Gastrocnemius medialis (tissue), 4 donors: ENCODE data around the gene HOXA6. TPM values are rescaled to one million over a fixed set of nuclear protein-coding genes. Genes with fewer than 3 reads are reported as not detected.

ENCODE experiments used
- ATAC-seq, 2 donors: fragments of 150-250 bp; one replicate each; pipeline ENCODE4 v1.9.1; 2016
- DNase-seq, 2 donors: peaks; one replicate each; pipeline ENCODE4 v3.0.0-alpha.2; 2019
- H3K27ac ChIP-seq, 4 donors: fragments of 200-600 bp; sonication (generic); 1 replicate in 1 of 4; 2 replicates in 3 of 4; pipeline ENCODE4 v1.5.1; 2016 to 2018; ENCODE audit warnings: mild to moderate bottlenecking in 2 of 4, moderate library complexity in 1 of 4
- H3K27me3 ChIP-seq, 3 donors: fragments of 200-600 bp; sonication (generic) in 2 of 3; 1 replicate in 1 of 3; 2 replicates in 2 of 3; pipeline versions ENCODE4 v1.5.1 to v1.6.0; 2016 to 2019; ENCODE audit warnings: mild to moderate bottlenecking in 1 of 3, moderate library complexity in 1 of 3
- H3K36me3 ChIP-seq, 2 donors: fragments of 200-600 bp; sonication (generic) in 1 of 2; one replicate each; pipeline ENCODE4 v1.5.1; 2017 to 2018
- H3K4me1 ChIP-seq, 2 donors: fragments of 200-600 bp; sonication (generic) in 1 of 2; one replicate each; pipeline ENCODE4 v1.5.1; 2016 to 2017; ENCODE audit warnings: mild to moderate bottlenecking in 2 of 2
- H3K4me3 ChIP-seq, 4 donors: fragments of 200-600 bp; sonication (generic) in 3 of 4; 1 replicate in 1 of 4; 2 replicates in 3 of 4; pipeline ENCODE4 v1.5.1; 2016 to 2019; ENCODE audit warnings: mild to moderate bottlenecking in 2 of 4
- H3K9me3 ChIP-seq, 3 donors: fragments of 200-600 bp; sonication (generic) in 2 of 3; 1 replicate in 1 of 3; 2 replicates in 2 of 3; pipeline ENCODE4 v1.5.1; 2016 to 2019
- POLR2A ChIP-seq, 2 donors: fragments of 450-650 bp; IDR thresholded peaks; one replicate each; pipeline ENCODE4 v1.6.1; 2017; ENCODE audit warnings: antibody characterized with exemption in 2 of 2, mild to moderate bottlenecking in 2 of 2, moderate library complexity in 2 of 2
- in situ Hi-C, 4 donors: fragments of 200-750 bp; cut with MboI; loops; one replicate each; pipeline versions ENCODE4 v1.15.0 to v1.8.0; 2017; ENCODE audit warnings: low sequenced_read_pairs in 4 of 4
- intact Hi-C: fragments of 100-400 bp; cut with DNase I; formaldehyde crosslinking; loops from one replicate; pipeline ENCODE4 v1.15.1; 2023; ENCODE audit warnings: low total_unique reads
- total RNA-seq, 4 donors: library from RNA; depleted of rRNA; stranded (reverse); fragments of >200 nt; gene quantifications; one replicate each; pipeline versions ENCODE4 v1.1.0 to v1.2.3, GENCODE V29; 2016
- TF ChIP-seq, protein P1 (sequence below), 5 experiments: fragments of 450-650 bp in 3 of 5; fragments of 200-600 bp in 2 of 5; sonication (generic) in 2 of 5; IDR thresholded peaks in 4 of 5; conservative IDR thresholded peaks in 1 of 5; 1 replicate in 4 of 5; 2 replicates in 1 of 5; pipeline ENCODE4 v1.5.1; 2016 to 2019; ENCODE audit warnings: antibody characterized with exemption in 5 of 5, mild to moderate bottlenecking in 3 of 5, moderate library complexity in 3 of 5

HOXA6 gene
- total RNA-seq, 4 donors from 2014 or later = 2.6 to 5.6 (median 4.2) TPM

DNA sequence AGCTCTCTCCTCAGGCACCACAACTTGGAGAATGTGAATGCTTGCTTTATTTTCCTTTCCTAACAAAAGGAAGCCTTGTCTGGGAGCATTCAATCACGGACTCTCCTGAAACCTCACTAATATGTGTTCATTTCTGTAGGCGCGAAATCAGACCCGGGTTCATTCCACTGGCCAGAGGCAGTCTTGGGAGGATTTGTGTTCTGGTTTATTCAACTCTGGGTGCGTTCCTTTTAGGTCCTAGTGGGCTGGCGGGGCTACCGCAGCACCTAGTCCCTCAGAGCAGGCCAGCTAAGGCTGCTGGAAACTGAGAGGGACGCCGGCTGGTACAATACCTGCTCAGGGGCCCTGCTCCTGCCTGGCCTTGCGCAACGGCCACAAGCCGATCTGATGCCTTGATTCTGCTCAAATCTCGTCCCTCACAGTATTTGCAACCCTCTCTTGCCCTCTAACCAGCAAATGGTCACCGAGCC, 24.5 kb downstream of the HOXA6 start:
- H3K27me3 ChIP-seq = no peaks in the 10 kb centered on the region

DNA sequence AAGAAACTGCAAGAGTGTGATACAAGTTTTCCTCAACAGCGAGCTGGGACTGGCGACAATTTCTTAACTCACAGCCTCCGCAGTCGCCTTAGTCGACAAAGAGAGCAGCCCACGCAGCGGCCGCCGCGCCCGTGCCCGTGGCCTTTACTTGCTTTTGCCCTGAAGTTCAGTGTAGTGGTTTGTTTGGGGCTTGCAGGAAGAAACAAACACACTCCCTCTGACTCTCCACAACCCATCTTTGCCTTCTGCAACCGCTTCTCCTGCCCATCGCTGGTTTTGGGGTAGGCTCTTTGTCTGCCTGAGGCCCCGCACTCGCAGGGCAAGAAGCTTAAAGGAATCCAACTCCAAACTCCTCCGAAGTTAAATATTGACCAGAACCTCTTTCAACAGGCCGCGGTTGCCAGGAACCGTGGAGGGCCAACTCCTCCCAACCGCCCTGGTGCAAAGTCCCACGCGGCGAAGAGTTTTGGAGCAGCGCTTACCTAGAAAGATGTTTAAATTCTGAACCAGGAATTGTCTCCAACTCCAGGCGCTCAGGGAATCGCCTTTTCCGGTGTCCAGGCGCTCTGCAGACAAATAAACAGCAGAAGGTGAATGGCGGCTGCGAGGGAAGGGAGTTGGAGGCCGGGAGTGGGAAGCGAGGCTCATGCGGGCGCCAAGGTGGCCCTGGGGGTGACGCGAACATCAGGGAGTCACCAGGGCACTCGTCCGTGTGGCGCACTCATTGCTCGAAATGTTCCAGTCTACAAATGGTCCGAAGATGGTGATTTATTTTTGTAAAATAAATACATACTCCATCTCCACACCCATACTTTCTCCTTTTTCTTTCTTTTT, 25.3 kb downstream of the HOXA6 start:
- in situ Hi-C loops (no loop called here), intact Hi-C loops (no loop called here)
- H3K4me1 ChIP-seq = peaks cover 18 to 43% of the 10 kb centered on the region in 2 donors
- ATAC-seq (no peak), DNase-seq (no peak)
- no peaks in the 10 kb centered on the region for H3K9me3 ChIP-seq
- H3K27me3 ChIP-seq = no peaks in the 10 kb centered on the region
- peak overlapping the region in 1 of 4 donors; percentile 2 for H3K4me3 ChIP-seq
- TF ChIP-seq POLR2A (IDR thresholded peaks at IDR 0.05) = no peak
- TF ChIP-seq, protein P1, sequence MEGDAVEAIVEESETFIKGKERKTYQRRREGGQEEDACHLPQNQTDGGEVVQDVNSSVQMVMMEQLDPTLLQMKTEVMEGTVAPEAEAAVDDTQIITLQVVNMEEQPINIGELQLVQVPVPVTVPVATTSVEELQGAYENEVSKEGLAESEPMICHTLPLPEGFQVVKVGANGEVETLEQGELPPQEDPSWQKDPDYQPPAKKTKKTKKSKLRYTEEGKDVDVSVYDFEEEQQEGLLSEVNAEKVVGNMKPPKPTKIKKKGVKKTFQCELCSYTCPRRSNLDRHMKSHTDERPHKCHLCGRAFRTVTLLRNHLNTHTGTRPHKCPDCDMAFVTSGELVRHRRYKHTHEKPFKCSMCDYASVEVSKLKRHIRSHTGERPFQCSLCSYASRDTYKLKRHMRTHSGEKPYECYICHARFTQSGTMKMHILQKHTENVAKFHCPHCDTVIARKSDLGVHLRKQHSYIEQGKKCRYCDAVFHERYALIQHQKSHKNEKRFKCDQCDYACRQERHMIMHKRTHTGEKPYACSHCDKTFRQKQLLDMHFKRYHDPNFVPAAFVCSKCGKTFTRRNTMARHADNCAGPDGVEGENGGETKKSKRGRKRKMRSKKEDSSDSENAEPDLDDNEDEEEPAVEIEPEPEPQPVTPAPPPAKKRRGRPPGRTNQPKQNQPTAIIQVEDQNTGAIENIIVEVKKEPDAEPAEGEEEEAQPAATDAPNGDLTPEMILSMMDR (IDR thresholded peaks at IDR 0.05 in 4 of 5, conservative IDR thresholded peaks at IDR 0.05 in 1 of 5) = no peak
- H3K36me3 ChIP-seq = no peaks in the 10 kb centered on the region
- H3K27ac ChIP-seq = no peak overlapping the region

More for the DNA sequence above, 24.5 kb downstream of the HOXA6 start:
- TF ChIP-seq, protein P1 (IDR thresholded peaks at IDR 0.05 in 4 of 5, conservative IDR thresholded peaks at IDR 0.05 in 1 of 5) = no peak
- TF ChIP-seq POLR2A (IDR thresholded peaks at IDR 0.05) = no peak
- intact Hi-C loops (no loop called here), in situ Hi-C loops (no loop called here)
- H3K36me3 ChIP-seq = no peaks in the 10 kb centered on the region
- DNase-seq (no peak), ATAC-seq (no peak)
- no peak overlapping the region for H3K27ac ChIP-seq
- H3K4me1 ChIP-seq = peaks cover 25 to 51% of the 10 kb centered on the region in 2 donors
- H3K4me3 ChIP-seq = no peak overlapping the region
- no peaks in the 10 kb centered on the region for H3K9me3 ChIP-seq

DNA sequence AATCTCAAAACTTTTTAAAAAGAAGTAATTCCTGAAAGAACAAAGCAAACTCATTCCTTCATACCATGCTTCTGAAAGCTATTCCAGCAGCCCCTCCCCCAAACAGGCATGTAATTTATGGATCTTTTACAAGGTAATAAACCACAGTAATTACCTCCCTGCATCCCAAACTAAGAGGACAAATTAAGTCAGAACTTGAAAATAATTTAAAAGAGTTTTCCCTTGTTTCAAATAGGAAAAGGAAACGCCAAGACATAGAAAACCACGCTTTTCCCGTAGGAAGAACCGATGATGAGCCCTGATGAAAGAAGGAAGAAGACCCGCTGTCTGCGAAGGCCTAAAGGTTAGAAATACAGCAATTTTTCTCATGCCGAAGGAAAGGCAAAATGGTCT, 25.9 kb downstream of the HOXA6 start:
- no peak overlapping the region for H3K27ac ChIP-seq
- intact Hi-C loops = no loop called here
- H3K9me3 ChIP-seq = no peaks in the 10 kb centered on the region
- no peaks in the 10 kb centered on the region for H3K27me3 ChIP-seq
- H3K4me3 ChIP-seq = peak overlapping the region in 1 of 4 donors; percentile 2
- no peak for DNase-seq
- in situ Hi-C loops = no loop called here
- H3K36me3 ChIP-seq = no peaks in the 10 kb centered on the region
- no peak for ATAC-seq
- TF ChIP-seq POLR2A (IDR thresholded peaks at IDR 0.05) = no peak
- TF ChIP-seq, protein P1 (IDR thresholded peaks at IDR 0.05 in 4 of 5, conservative IDR thresholded peaks at IDR 0.05 in 1 of 5) = no peak
- peaks cover 11 to 37% of the 10 kb centered on the region in 2 donors for H3K4me1 ChIP-seq

DNA sequence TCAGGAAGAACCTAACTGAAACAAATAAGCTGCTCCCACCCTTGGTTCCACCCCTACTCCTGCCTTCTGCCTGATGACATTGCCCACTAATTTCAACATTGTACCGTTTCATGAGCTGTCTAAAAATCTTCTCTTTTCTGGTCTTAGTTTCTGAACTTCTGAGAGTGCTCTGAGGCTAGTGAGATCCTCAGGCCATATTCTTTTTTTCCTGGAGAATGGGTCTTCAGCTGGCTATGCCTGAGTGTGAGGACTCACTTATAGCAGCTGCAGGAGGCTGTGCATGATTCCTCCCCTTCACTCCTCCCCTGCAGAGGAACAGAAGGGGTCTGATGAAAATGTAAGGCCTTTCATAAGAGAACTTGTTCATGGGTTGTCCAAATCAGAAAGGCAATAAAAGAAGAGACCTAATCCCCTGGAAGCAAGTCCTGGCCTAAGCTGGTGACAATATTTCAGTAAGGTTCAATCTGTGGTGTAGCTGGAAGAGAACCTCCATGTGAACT, 28.1 kb downstream of the HOXA6 start:
- Histone ChIP-seq H3K36me3 (no peaks in the 10 kb centered on the region), H3K27ac (peak overlapping the region in 1 of 4 donors; percentile 79), H3K4me3 (no peak overlapping the region), H3K4me1 (peaks cover 7 to 20% of the 10 kb centered on the region in 2 donors), H3K9me3 (no peaks in the 10 kb centered on the region), H3K27me3 (no peaks in the 10 kb centered on the region)
- in situ Hi-C loops (no loop called here), intact Hi-C loops (no loop called here)
- TF ChIP-seq, protein P1 (IDR thresholded peaks at IDR 0.05 in 4 of 5, conservative IDR thresholded peaks at IDR 0.05 in 1 of 5) = no peak
- TF ChIP-seq POLR2A (IDR thresholded peaks at IDR 0.05) = no peak
- ATAC-seq = no peak
- no peak for DNase-seq
